K562 (cell line): Measurements from ENCODE around the gene RDH11. TPM values are rescaled to one million over a fixed set of nuclear protein-coding genes. Genes with fewer than 3 reads are reported as not detected.

Experiments used
- ATAC-seq: fragments of 200-7000 bp; cut with Tn5 transposase; 3 replicates; pipeline ENCODE4 v1.9.1; 2020; ENCODE audit warnings: moderate library complexity
- BruUV-seq: library from RNA; stranded (reverse); fragments of 400-500 nt; replicated peaks from 2 replicates; lab custom pipeline; 2021; lab: Mats Ljungman, UMichigan
- CTCF ChIA-PET: fragments of 300-600 bp; formaldehyde crosslinking; extraction: SDS; loops from one replicate; lab custom pipeline; 2021; ENCODE audit warnings: low intra/inter-chr PET ratio; lab: Yijun Ruan, JAX
- POLR2A ChIA-PET: fragments of 300-600, 350-650 bp; sonication (Branson Sonifier 250); formaldehyde crosslinking; extraction: SDS; loops from one replicate; lab custom pipeline; 2021; ENCODE audit warnings: antibody characterized with exemption, inconsistent platforms; lab: Yijun Ruan, JAX
- DNase-seq, 4 experiments: peaks; one replicate each; pipeline versions ENCODE4 v3.0.0 to v3.0.0-alpha.2; 2011 to 2018; ENCODE audit warnings: low spot score in 3 of 4, mixed read lengths in 3 of 4; ENCODE audit errors: extremely low read depth in 1 of 4
- FAIRE-seq: peaks from 2 replicates; lab custom pipeline; 2011; peaks lifted over from hg19 to GRCh38; lab: Jason Lieb, UNC
- H2AFZ ChIP-seq: 2 replicates; pipeline ENCODE4 v1.6.0; 2011; ENCODE audit warnings: low read depth, low read length, control low read depth, inconsistent platforms
- H3K27ac ChIP-seq: fragments of 200-600 bp; 3 replicates; pipeline ENCODE4 v1.8.0; 2011; ENCODE audit warnings: low read depth, mild to moderate bottlenecking, control low read depth, inconsistent platforms, low read length, moderate library complexity, mixed read lengths; ENCODE audit errors: extremely low read depth
- H3K27me3 ChIP-seq, 2 experiments: fragments of 300-600 bp in 1 of 2; 2 replicates in 1 of 2; 3 replicates in 1 of 2; pipeline versions ENCODE4 v1.6.0 to v1.8.0; 2011; ENCODE audit warnings: inconsistent platforms in 2 of 2, low read length in 2 of 2, mild to moderate bottlenecking in 1 of 2, mixed read lengths in 1 of 2, moderate library complexity in 1 of 2; ENCODE audit not compliant: control insufficient read depth in 2 of 2, insufficient read depth in 2 of 2
- H3K36me3 ChIP-seq: fragments of 300-600 bp; 3 replicates; pipeline ENCODE4 v1.8.0; 2011; ENCODE audit warnings: mild to moderate bottlenecking, low read length, inconsistent platforms; ENCODE audit not compliant: control insufficient read depth, insufficient read depth
- H3K4me1 ChIP-seq, 2 experiments: fragments of 200-600 bp in 1 of 2; replicated peaks in 1 of 2; 2 replicates in 1 of 2; 3 replicates in 1 of 2; pipeline versions ENCODE4 v1.5.1 to v1.8.0; 2011; ENCODE audit warnings: inconsistent platforms in 2 of 2, low read length in 2 of 2, mild to moderate bottlenecking in 1 of 2, mixed read lengths in 1 of 2, moderate library complexity in 1 of 2; ENCODE audit not compliant: control insufficient read depth in 2 of 2, insufficient read depth in 2 of 2
- H3K4me2 ChIP-seq: 2 replicates; pipeline ENCODE4 v1.6.1; 2011; ENCODE audit warnings: low read length, control low read depth, inconsistent platforms, mixed read lengths; ENCODE audit not compliant: insufficient read depth
- H3K4me3 ChIP-seq: fragments of 200-600 bp; sonication (generic), shearing (Covaris generic); 2 replicates; pipeline ENCODE4 v1.5.1; 2016; ENCODE audit warnings: control low read depth, inconsistent platforms
- H3K79me2 ChIP-seq: fragments of 200-600 bp; 3 replicates; pipeline ENCODE4 v1.8.0; 2011; ENCODE audit warnings: low read length, inconsistent platforms; ENCODE audit not compliant: control insufficient read depth, insufficient read depth
- H3K9ac ChIP-seq, 2 experiments: 2 replicates each; pipeline versions ENCODE4 v1.6.0 to v1.6.1; 2011; ENCODE audit warnings: low read depth in 2 of 2, low read length in 2 of 2, control low read depth in 1 of 2, inconsistent platforms in 1 of 2, mild to moderate bottlenecking in 1 of 2, mixed read lengths in 1 of 2; ENCODE audit not compliant: insufficient read depth in 1 of 2
- H3K9me1 ChIP-seq: one replicate; pipeline ENCODE4 v1.6.0; 2011; ENCODE audit warnings: inconsistent platforms, mild to moderate bottlenecking, low read length, moderate library complexity; ENCODE audit not compliant: control insufficient read depth, insufficient read depth
- H3K9me3 ChIP-seq: replicated peaks from 2 replicates; pipeline ENCODE4 v1.5.1; 2011; ENCODE audit warnings: low read depth, low read length, inconsistent platforms; ENCODE audit not compliant: control insufficient read depth, insufficient read depth
- H4K20me1 ChIP-seq: replicated peaks from 2 replicates; pipeline ENCODE4 v1.6.1; 2011; ENCODE audit warnings: low read length, inconsistent platforms, mixed read lengths; ENCODE audit not compliant: control insufficient read depth, insufficient read depth
- ZHX1 ChIP-seq: fragments of 150-350 bp; conservative IDR thresholded peaks from 2 replicates; pipeline ENCODE4 v1.6.1; 2014; ENCODE audit warnings: low read length
- WGBS: fragments of 100-300 bp; shearing (Covaris generic); methylation state at CpG from one replicate; pipeline ENCODE4 v1.1.6; 2016; ENCODE audit warnings: low coverage, mixed read lengths; ENCODE audit not compliant: insufficient coverage; ENCODE audit errors: missing lambda C conversion rate; 5-methylcytosine and 5-hydroxymethylcytosine counted together
- in situ Hi-C: fragments of 300-500 bp; cut with MboI; formaldehyde crosslinking; loops from 4 replicates; pipeline ENCODE4 v1.15.0; 2018; ENCODE audit warnings: inconsistent platforms, mixed read lengths
- intact Hi-C: fragments of 100-400 bp; cut with micrococcal nuclease; formaldehyde crosslinking; loops from 2 replicates; pipeline ENCODE4 v1.14.2; 2022
- polyA plus RNA-seq, 8 experiments: library from polyadenylated mRNA; depleted of rRNA in 4 of 8; stranded (reverse) in 5 of 8; unstranded in 3 of 8; fragments of >200 nt; fragmentation: Nextera tagmentation in 2 of 8; fragmentation: Illumina TruSeq in 1 of 8; extraction: Ambion mirVana in 2 of 8; extraction: Trizol in 1 of 8; gene quantifications; 2 replicates each; pipeline versions ENCODE4 v1.2.1 to v1.2.3, GENCODE V29; 2011 to 2014; ENCODE audit warnings: inconsistent platforms in 1 of 8, missing spikeins in 1 of 8
- total RNA-seq, 7 experiments: library from RNA; depleted of rRNA in 6 of 7; stranded (reverse); fragments of >200 nt in 6 of 7; fragmentation: Illumina TruSeq in 2 of 7; extraction: Trizol in 2 of 7; gene quantifications; 2 replicates each; pipeline versions ENCODE4 v1.2.1 to v1.2.3, GENCODE V29; 2011 to 2021; ENCODE audit warnings: low replicate concordance in 1 of 7
- TF ChIP-seq, protein P1 (sequence below): fragments of 200-400 bp; formaldehyde crosslinking; IDR thresholded peaks from 2 replicates; pipeline ENCODE4 v1.6.1; 2017; ENCODE audit warnings: mild to moderate bottlenecking, low read depth, low read length, moderate library complexity

RDH11 gene
- total and polyA plus RNA-seq, 9 of the 15 experiments (the other 6 are each of a cell fraction or from before 2014, with no cell fraction given): 50.6 to 172 (median 70.5) TPM

GRCh38 chr14:67698179-67698578 is 2.6 kb upstream of the RDH11 start:
- Histone ChIP-seq H3K4me3 (no peak overlapping the region), H3K9ac (no peak overlapping the region)
- TF ChIP-seq, protein P1, sequence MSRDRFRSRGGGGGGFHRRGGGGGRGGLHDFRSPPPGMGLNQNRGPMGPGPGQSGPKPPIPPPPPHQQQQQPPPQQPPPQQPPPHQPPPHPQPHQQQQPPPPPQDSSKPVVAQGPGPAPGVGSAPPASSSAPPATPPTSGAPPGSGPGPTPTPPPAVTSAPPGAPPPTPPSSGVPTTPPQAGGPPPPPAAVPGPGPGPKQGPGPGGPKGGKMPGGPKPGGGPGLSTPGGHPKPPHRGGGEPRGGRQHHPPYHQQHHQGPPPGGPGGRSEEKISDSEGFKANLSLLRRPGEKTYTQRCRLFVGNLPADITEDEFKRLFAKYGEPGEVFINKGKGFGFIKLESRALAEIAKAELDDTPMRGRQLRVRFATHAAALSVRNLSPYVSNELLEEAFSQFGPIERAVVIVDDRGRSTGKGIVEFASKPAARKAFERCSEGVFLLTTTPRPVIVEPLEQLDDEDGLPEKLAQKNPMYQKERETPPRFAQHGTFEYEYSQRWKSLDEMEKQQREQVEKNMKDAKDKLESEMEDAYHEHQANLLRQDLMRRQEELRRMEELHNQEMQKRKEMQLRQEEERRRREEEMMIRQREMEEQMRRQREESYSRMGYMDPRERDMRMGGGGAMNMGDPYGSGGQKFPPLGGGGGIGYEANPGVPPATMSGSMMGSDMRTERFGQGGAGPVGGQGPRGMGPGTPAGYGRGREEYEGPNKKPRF: no peak
- no peak for TF ChIP-seq ZHX1
- TF ChIP-seq, all 486 proteins: peak for 0
- Histone ChIP-seq H3K36me3 (peaks cover 8% of the 10 kb centered on the region), H3K79me2 (peaks cover 25% of the 10 kb centered on the region), H3K9me3 (no peaks in the 10 kb centered on the region), H3K4me1 (peaks cover 6 to 7% of the 10 kb centered on the region in 2 experiments; a peak in 3 of 5 replicates), H3K4me2 (no peak overlapping the region), H3K27ac (no peak overlapping the region), H3K27me3 (no peaks in the 10 kb centered on the region), H2AFZ (no peak overlapping the region), H3K9me1 (no peaks in the 10 kb centered on the region), H4K20me1 (no peaks in the 10 kb centered on the region)
- ATAC-seq (no peak), DNase-seq (no peak), FAIRE-seq (no peak)
- 11% methylated on average over 1 of the region's 1 CpG for WGBS
- CTCF ChIA-PET: no interaction called here
- no TSS peak for BruUV-seq
- POLR2A ChIA-PET: no interaction called here
- in situ Hi-C loops (no loop called here), intact Hi-C loops (no loop called here)
